ENCODE measurements around the gene ZNF853.

ZNF853 gene

DNA sequence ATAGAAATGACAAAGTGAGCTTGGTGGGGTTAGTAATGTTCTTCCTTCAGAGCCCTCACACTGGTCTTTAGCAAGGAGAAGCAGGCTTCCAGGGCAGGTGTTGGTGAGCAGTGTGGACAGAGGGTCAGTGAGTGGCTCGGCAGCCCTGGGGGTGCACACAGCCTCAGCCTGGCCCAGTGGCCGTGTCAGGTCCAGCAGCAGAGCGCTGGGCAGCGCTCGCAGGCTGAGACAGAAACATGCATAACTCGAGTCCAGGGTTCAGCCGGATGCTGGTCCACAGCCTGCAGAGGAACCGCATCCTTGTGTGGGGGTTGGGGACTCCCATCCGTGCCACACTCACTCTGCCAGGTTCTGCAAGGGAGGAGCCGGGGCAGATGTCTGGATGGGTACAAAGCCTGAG, 11.0 kb upstream of the ZNF853 start:
- no peak for DNase-seq (ENCODE audit: low read depth)
- TF ChIP-seq, protein P1, sequence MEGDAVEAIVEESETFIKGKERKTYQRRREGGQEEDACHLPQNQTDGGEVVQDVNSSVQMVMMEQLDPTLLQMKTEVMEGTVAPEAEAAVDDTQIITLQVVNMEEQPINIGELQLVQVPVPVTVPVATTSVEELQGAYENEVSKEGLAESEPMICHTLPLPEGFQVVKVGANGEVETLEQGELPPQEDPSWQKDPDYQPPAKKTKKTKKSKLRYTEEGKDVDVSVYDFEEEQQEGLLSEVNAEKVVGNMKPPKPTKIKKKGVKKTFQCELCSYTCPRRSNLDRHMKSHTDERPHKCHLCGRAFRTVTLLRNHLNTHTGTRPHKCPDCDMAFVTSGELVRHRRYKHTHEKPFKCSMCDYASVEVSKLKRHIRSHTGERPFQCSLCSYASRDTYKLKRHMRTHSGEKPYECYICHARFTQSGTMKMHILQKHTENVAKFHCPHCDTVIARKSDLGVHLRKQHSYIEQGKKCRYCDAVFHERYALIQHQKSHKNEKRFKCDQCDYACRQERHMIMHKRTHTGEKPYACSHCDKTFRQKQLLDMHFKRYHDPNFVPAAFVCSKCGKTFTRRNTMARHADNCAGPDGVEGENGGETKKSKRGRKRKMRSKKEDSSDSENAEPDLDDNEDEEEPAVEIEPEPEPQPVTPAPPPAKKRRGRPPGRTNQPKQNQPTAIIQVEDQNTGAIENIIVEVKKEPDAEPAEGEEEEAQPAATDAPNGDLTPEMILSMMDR (IDR thresholded peaks at IDR 0.05; ENCODE audit: low read depth, low read length), result no peak
- no peak for TF ChIP-seq MYC (IDR thresholded peaks at IDR 0.05; ENCODE audit: low read depth, low read length)
- TF ChIP-seq, protein P2, sequence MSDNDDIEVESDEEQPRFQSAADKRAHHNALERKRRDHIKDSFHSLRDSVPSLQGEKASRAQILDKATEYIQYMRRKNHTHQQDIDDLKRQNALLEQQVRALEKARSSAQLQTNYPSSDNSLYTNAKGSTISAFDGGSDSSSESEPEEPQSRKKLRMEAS (IDR thresholded peaks at IDR 0.05; ENCODE audit: low read depth, low read length), result no peak
- no peak for TF ChIP-seq POLR2A (IDR thresholded peaks at IDR 0.05; ENCODE audit: extremely low read depth, insufficient read length)
- no peak overlapping the region for H3K4me3 ChIP-seq (ENCODE audit: low read depth, low read length)

DNA sequence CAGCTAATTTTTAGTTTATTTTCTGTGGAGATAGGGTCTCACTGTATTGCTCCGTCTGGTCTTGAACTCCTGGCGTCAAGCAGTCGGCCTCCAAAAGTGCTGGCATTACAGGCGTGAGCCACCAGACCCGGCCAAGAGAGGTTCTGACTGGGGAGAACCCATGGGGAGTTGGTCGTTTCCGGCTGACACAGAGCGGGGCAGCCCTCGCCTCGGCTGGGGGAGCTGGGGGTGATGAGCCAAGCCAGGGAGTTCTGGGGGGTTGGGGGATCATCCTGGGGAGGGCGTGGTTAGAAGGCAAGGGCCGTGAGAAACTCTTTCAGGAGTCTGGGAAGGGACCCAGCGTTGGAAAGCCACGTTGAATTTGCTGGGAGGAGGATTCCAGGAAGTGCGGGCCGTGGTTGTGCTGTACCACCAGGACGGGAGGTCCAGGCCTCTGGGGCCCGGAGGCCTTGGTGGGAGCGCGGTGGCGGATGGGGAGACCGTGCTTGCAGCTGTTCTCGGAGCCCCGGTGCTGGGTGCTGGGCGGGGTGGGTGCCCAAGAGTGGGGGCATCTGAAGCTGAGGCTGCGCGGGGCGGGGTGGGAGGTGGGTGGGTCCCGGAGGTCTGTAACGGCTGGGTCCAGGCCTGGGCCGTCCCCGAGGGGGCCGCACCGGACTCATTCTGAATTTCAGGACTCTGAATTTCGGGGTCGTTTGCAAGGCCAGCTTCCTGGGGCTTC, 8.4 kb upstream of the ZNF853 start:
- TF ChIP-seq POLR2A (IDR thresholded peaks at IDR 0.05; ENCODE audit: extremely low read depth, insufficient read length) (no peak), MYC (IDR thresholded peaks at IDR 0.05; ENCODE audit: low read depth, low read length) (no peak)
- TF ChIP-seq, protein P2 (IDR thresholded peaks at IDR 0.05; ENCODE audit: low read depth, low read length), result no peak
- TF ChIP-seq, protein P1 (IDR thresholded peaks at IDR 0.05; ENCODE audit: low read depth, low read length), result no peak
- H3K4me3 ChIP-seq (ENCODE audit: low read depth, low read length), result no peak overlapping the region
- no peak for DNase-seq (ENCODE audit: low read depth)

DNA sequence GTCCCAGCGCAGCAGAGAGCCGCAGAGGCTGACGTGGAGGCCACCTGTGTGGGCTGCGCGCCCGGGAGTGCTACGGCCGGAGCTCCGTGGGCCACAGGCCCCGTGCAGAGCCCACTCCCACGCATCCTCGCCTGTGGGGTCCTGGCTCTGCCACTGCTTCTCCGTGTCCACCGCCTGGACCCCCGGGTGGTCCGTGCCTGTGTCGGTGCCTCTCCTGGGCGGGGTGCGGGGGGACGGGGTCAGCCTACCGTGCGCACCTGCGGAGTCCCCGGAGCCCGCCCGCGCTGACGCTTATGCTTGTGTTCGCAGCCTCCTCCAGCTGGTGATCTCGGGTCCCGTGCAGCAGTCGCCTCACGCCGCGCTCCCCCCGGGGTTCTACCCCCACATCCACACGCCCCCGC, 7.8 kb upstream of the ZNF853 start:
- no peak overlapping the region for H3K4me3 ChIP-seq (ENCODE audit: low read depth, low read length)
- DNase-seq (ENCODE audit: low read depth), result no peak

DNA sequence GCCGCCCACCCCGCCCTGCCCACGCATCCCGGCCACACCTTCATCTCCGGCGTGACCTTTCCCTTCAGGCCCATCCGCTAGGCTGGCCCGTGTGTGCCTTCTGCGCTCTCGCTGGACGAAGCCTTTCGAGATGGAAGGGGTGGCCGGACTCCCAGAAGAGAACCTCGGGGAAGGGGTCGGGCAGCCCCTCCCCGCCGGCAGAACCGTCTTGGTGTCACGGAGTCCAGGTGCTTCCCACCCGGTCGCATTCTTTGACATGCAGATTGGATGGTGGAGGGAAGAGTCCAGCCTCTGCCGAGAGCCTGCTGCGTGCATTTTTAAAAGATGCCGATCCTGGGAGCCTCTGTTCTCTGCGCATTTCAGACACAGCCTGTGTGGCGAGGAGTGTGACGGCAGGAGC, 7.3 kb upstream of the ZNF853 start:
- H3K4me3 ChIP-seq (ENCODE audit: low read depth, low read length), result no peak overlapping the region
- no peak for DNase-seq (ENCODE audit: low read depth)
- TF ChIP-seq POLR2A (IDR thresholded peaks at IDR 0.05; ENCODE audit: extremely low read depth, insufficient read length), result no peak
- TF ChIP-seq MYC (IDR thresholded peaks at IDR 0.05; ENCODE audit: low read depth, low read length), result no peak
- TF ChIP-seq, protein P1 (IDR thresholded peaks at IDR 0.05; ENCODE audit: low read depth, low read length), result no peak
- TF ChIP-seq, protein P2 (IDR thresholded peaks at IDR 0.05; ENCODE audit: low read depth, low read length), result no peak

More for the DNA sequence above, 7.8 kb upstream of the ZNF853 start:
- no peak for TF ChIP-seq MYC (IDR thresholded peaks at IDR 0.05; ENCODE audit: low read depth, low read length)
- TF ChIP-seq, protein P1 (IDR thresholded peaks at IDR 0.05; ENCODE audit: low read depth, low read length), result no peak
- TF ChIP-seq POLR2A (IDR thresholded peaks at IDR 0.05; ENCODE audit: extremely low read depth, insufficient read length), result no peak
- TF ChIP-seq, protein P2 (IDR thresholded peaks at IDR 0.05; ENCODE audit: low read depth, low read length), result no peak

DNA sequence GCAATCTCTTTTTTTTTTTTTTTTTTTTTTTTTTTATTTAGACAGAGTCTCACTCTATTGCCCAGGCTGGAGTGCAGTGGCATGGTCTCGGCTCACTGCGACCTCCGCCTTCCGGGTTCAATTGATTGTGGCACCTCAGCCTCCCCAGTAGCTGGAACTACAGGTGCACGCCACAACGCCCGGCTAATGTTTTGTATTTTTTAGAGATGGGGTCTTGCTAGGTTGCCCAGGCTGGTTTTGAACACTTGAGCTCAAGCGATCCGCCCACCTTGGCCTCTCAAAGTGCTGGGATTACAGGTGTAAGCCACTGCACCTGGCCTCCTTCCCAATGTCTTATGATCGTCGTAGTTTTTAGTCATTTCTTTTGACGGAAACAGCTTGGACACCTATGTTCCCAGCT, 6.6 kb upstream of the ZNF853 start:
- TF ChIP-seq, protein P2 (IDR thresholded peaks at IDR 0.05; ENCODE audit: low read depth, low read length), result no peak
- no peak for TF ChIP-seq MYC (IDR thresholded peaks at IDR 0.05; ENCODE audit: low read depth, low read length)
- TF ChIP-seq, protein P1 (IDR thresholded peaks at IDR 0.05; ENCODE audit: low read depth, low read length), result no peak
- no peak for TF ChIP-seq POLR2A (IDR thresholded peaks at IDR 0.05; ENCODE audit: extremely low read depth, insufficient read length)
- no peak overlapping the region for H3K4me3 ChIP-seq (ENCODE audit: low read depth, low read length)
- no peak for DNase-seq (ENCODE audit: low read depth)
